ENCODE data around the gene FAT1.
A peak's percentile ranks its signal among the peaks of the same experiment; 100 is the strongest.

Gene FAT1

DNA sequence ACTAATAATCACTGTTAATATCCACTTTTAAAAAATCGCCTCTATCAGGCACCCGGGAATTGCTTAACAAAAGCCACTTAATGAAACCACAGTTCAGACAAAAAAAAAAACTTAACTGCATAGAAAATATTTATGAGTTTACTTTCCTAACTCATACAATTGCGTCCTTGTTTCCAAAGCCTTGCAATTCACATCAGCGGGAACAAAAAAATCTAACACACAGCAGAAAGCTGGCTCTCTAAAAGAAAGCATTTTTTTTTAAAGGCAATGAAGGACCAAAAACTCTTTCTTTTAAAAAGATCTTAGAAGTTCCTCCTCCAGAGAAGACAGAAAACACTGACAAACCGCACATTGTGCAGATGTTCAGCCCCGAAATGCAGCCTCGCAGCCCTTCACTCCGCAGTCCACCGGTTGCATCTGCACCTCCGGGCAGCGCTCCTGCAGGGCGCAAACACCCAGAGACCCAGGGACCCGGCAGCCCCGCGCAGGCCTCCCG is 812 bp downstream of the FAT1 start:
- no peak for DNase-seq

GRCh38 chr4:186719925-186720694 is 3.5 kb downstream of the FAT1 start:
- DNase-seq, result no peak

DNA sequence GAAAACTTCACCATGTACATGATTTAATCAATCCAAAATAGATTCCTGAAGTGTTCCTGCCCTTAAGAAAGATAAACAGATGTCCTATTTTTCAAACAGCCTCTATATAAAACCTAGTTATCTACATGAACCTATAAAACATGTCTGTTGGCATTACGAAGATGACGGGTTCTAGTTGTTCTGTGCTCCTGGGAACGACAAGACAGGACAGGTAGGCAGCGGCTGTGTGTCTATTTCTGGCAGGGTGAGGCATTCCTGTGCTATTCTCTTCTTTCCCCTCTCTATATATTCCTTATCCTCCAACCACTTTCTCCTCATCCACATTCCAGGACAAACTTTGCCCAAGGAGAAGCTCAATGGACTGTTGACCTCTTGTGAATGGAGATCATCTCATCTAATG is 6.1 kb downstream of the FAT1 start:
- DNase-seq, result no peak

GRCh38 chr4:186715077-186715476 is 8.6 kb downstream of the FAT1 start:
- no peak for DNase-seq

DNA sequence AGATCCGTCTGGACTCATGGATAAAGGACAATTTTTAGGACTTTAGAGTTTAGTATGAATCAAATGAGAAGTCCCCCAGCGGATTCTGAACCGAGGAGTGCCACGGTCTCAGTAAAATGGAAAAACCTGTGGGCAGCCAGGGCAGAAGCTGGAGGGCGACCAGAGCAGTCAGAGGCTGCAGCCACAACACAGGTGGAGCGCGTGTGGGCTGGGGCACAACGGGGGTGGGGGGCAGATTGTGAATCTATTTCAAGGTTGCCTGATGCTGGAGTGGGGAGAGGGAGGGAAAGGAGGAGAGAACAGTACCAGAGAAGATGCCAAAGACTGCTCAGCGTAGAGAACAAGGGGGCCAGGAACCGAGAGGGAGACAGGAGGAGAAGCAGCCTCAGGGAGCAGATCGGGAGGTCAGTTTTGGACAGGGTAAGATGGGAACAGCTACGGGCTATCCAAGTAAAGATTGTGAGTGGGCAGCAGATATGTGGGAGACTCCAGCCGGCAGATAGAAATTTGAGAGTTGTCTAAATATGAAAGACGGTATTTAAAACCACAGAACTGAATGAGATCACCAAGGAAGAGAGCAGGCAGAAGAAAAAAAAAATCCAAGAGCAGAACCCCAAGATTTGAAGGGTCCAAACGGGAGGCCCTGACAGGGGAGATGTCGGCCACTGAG is 9.5 kb downstream of the FAT1 start:
- no peak for DNase-seq

GRCh38 chr4:186712690-186713089 is 11.0 kb downstream of the FAT1 start:
- no peak for DNase-seq

DNA sequence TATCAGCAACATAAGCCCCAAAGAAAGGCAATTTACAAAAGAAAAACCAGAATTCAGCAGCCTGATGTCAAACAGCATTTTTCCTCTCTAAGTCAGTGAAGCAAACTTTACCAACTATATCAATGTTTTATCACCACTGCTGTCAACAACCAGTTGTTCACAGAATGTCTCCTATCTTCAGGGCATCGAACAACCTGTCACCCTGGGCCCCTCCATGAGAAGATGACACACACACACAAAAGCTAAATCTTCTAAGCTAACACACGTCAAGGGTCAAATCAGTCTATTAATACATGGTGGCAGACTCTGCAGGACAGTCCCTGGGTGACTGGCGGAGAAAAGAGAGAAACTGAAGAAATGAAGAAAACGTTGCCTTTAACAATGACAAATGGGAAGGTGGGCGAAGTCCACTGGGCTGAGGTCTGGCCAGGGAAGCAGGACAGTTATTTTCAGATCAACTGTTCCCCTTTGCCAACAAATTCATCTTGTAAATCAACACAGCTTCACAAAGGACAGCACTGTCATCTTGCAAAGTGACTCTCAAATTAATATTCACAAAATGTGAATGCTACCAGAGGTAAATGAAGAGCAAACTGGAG is 13.0 kb downstream of the FAT1 start:
- no peak for DNase-seq

GRCh38 chr4:186709517-186709916 is 14.1 kb downstream of the FAT1 start:
- DNase-seq, result no peak

- no peak for DNase-seq
Observed at GRCh38 chr4:186708554-186708953, 15.1 kb downstream of the FAT1 start.

GRCh38 chr4:186707996-186708395 is 15.7 kb downstream of the FAT1 start:
- no peak for DNase-seq

DNA sequence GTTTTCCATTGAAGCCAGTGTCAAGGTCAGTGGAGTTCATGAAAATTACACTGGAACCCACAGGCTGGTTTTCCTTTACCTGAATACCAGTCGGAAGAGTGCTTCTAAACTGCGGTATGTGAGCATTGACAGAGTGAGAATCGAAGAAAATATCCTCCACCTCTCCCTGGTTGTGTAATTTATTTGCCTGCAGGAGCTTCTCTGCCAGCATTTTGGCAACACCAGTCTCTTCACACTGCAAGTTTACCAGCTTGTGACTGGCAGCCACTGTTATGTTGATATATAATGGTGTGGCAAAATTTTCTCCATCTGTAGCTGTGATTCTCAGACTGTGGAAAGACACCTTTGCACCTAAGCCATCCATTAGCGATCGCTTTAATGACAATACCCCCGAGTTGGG is 16.1 kb downstream of the FAT1 start:
- DNase-seq, result no peak

GRCh38 chr4:186704057-186704456 is 19.6 kb downstream of the FAT1 start:
- no peak for DNase-seq

- DNase-seq, result no peak
Observed at GRCh38 chr4:186703510-186703909, 20.1 kb downstream of the FAT1 start.

GRCh38 chr4:186702940-186703339 is 20.7 kb downstream of the FAT1 start:
- no peak for DNase-seq

- DNase-seq, result no peak
Observed at GRCh38 chr4:186702297-186702696, 21.4 kb downstream of the FAT1 start.

- no peak for DNase-seq
Observed at GRCh38 chr4:186701788-186702187, 21.9 kb downstream of the FAT1 start.

GRCh38 chr4:186701273-186701672 is 22.4 kb downstream of the FAT1 start:
- DNase-seq, result peak; percentile 96

DNA sequence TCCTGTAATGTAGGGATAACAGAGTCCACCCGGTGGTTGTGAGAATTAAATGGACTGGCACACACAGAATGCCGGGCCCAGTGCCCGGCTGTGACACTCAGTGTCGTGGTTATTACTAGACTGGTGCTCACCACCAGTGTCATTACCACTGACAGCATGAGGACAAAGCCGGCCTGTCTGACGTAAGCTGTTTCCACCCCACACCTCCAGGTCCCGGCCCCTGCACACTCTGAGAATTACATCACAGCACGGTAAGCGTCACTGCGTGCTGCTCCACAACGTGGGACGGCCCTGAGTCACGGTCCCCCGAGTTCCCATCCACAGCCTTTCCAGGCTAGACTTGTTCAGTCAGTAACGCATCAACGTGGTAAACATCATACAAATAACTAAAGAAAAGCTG is 22.9 kb downstream of the FAT1 start:
- DNase-seq, result no peak

GRCh38 chr4:186699881-186700397 is 23.7 kb downstream of the FAT1 start:
- no peak for DNase-seq

DNA sequence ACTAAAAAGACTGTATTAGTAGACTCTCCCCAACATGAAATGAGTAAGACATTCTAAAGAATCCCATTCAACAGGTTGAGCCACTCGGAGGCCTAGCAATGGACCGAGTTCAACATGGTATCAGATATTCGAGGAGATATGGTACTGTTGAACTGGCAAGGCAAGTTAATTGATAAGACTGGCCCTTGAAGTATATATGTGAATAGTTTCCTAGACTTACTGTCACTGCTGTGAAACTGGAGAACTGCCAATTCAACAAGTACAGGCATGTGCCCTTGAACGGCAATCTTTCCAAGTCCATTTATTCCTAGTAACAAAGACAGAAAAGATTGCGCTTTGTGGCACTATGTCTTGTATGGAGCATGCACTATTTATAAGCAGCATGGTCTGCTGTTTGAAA is 24.4 kb downstream of the FAT1 start:
- DNase-seq, result peak; percentile 68

DNA sequence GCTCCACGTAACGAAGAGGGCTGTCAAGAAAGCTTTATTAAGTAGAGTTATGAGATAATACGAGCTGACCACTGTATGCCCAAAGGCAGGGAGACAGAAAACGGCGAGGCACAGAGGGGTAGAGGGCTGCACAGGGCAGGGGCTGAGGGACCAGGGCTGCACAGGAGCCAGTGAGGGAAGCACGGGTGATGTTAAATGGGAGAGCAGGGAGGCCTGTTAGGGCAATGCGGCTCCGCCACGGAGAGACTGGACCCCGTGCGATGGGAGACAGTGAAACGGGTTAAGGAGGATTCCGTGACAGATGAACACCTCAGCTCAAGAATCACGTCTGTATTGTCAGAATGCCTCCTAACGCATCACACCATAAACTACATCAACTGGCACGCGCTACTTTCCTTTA is 25.1 kb downstream of the FAT1 start:
- DNase-seq, result no peak

GRCh38 chr4:186698028-186698427 is 25.6 kb downstream of the FAT1 start:
- no peak for DNase-seq

DNA sequence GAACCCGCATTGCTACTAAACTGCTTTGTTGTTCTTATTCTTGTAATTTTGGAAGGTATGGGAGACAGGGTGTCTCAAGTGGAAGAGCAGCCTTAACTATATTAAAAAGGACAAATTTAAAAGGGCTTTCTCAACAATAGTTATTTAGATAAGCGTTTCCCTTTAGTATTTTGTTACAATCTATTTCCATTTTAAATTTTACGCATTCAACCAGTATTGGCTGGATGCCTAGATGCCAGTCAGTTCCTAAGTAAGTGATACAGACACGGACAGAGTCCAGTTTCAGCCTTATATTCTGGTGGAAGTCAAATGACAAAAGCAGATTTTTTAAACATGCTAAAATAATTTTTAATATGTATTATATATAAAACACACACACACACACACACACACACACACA is 28.3 kb downstream of the FAT1 start:
- no peak for DNase-seq

- no peak for DNase-seq
Observed at GRCh38 chr4:186693894-186694293, 29.8 kb downstream of the FAT1 start.
